K562 (cell line): ENCODE measurements around the gene ABCC1. TPM values are rescaled to one million over a fixed set of nuclear protein-coding genes. Genes with fewer than 3 reads are reported as not detected.

Experiments used
- BRF1 ChIP-seq: IDR thresholded peaks from 3 replicates; pipeline ENCODE4 v1.6.1; 2011; ENCODE audit warnings: borderline replicate concordance, mild to moderate bottlenecking; ENCODE audit not compliant: insufficient read length; ENCODE audit errors: extremely low read depth
- CBX5 ChIP-seq: IDR thresholded peaks from 2 replicates; pipeline ENCODE4 v1.6.1; 2014; ENCODE audit warnings: low read depth, borderline replicate concordance
- ETS1 ChIP-seq: conservative IDR thresholded peaks from 2 replicates; pipeline ENCODE4 v1.6.1; 2011; ENCODE audit warnings: low read depth, mild to moderate bottlenecking, low read length; ENCODE audit not compliant: control insufficient read depth
- MEIS2 ChIP-seq: fragments of 450-650 bp; IDR thresholded peaks from 2 replicates; pipeline ENCODE4 v1.6.1; 2014; ENCODE audit warnings: mild to moderate bottlenecking; ENCODE audit not compliant: partially characterized antibody
- MITF ChIP-seq: IDR thresholded peaks from 2 replicates; pipeline ENCODE4 v1.6.1; 2014; ENCODE audit warnings: antibody characterized with exemption
- MLX ChIP-seq, 2 experiments: fragments of 450-650 bp in 1 of 2; sonication (generic) in 1 of 2; formaldehyde crosslinking; conservative IDR thresholded peaks; 2 replicates each; pipeline versions ENCODE4 v1.4.0 to v1.8.1; 2020 to 2022; ENCODE audit warnings: mild to moderate bottlenecking in 1 of 2, missing genetic modification reagents in 1 of 2
- RBM39 ChIP-seq: fragments of 200-400 bp; formaldehyde crosslinking; optimal IDR thresholded peaks from 2 replicates; pipeline ENCODE3; 2018; ENCODE audit warnings: low read depth, low read length
- REST ChIP-seq, 2 experiments: fragments of 450-650 bp; formaldehyde crosslinking in 1 of 2; IDR thresholded peaks; 2 replicates each; pipeline versions ENCODE4 v1.4.0 to v1.6.1; 2014 to 2020; ENCODE audit warnings: mild to moderate bottlenecking in 2 of 2, borderline replicate concordance in 1 of 2, low read depth in 1 of 2
- TAF1 ChIP-seq: IDR thresholded peaks from 2 replicates; pipeline ENCODE4 v1.6.1; 2011; ENCODE audit warnings: mild to moderate bottlenecking, low read length, moderate library complexity; ENCODE audit not compliant: insufficient read depth, control insufficient read depth, severe bottlenecking; ENCODE audit errors: extremely low read depth
- THAP7 ChIP-seq: fragments of 250-450 bp; sonication (Bioruptor Pico); IDR thresholded peaks from 2 replicates; pipeline ENCODE4 v1.5.0; 2021
- U2AF2 ChIP-seq: fragments of 200-400 bp; formaldehyde crosslinking; optimal IDR thresholded peaks from 2 replicates; pipeline ENCODE3; 2017; ENCODE audit warnings: low read depth, mild to moderate bottlenecking, low read length
- ZNF134 ChIP-seq: fragments of 250-450 bp; sonication (Bioruptor Pico); conservative IDR thresholded peaks from 2 replicates; pipeline ENCODE4 v1.4.0; 2020
- polyA plus RNA-seq, 8 experiments: library from polyadenylated mRNA; depleted of rRNA in 4 of 8; stranded (reverse) in 5 of 8; unstranded in 3 of 8; fragments of >200 nt; fragmentation: Nextera tagmentation in 2 of 8; fragmentation: Illumina TruSeq in 1 of 8; extraction: Ambion mirVana in 2 of 8; extraction: Trizol in 1 of 8; gene quantifications; 2 replicates each; pipeline versions ENCODE4 v1.2.1 to v1.2.3, GENCODE V29; 2011 to 2014; ENCODE audit warnings: inconsistent platforms in 1 of 8, missing spikeins in 1 of 8
- total RNA-seq, 7 experiments: library from RNA; depleted of rRNA in 6 of 7; stranded (reverse); fragments of >200 nt in 6 of 7; fragmentation: Illumina TruSeq in 2 of 7; extraction: Trizol in 2 of 7; gene quantifications; 2 replicates each; pipeline versions ENCODE4 v1.2.1 to v1.2.3, GENCODE V29; 2011 to 2021; ENCODE audit warnings: low replicate concordance in 1 of 7

The ABCC1 gene
- total and polyA plus RNA-seq, 9 of the 15 experiments (the other 6 are each of a cell fraction or from before 2014, with no cell fraction given) = 3.9 to 41.6 (median 10.0) TPM

DNA sequence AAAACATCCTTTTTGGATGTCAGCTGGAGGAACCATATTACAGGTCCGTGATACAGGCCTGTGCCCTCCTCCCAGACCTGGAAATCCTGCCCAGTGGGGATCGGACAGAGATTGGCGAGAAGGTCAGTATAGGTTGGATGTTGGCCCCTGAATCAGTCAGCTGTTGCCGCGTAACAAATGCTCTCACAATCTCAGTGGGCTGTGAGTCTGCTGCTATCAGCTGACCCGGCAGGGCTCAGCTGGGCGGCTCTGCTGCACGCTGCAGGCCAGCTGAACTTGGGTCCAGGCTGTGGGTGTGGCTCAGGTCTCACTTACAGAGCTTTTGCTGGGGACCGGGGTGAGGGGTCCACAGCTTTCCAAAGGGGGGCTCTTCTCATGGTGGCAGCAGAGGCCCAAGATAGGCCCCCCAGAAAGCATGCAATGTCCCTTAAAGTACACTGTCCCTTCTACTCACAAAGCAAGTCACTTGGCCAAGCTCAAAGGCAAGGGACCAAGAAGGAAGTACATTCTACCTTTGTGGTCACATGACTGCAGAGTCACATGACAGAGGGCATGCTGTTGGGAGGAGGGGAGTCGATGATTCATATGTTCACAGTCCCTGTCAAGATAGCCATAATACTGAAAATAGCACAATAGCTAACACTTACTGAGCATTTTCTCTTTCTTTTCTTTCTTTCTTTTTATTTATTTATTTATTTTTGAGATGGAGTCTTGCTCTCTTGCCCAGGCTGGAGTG is 134.2 kb downstream of the ABCC1 start (continued):
- TF ChIP-seq REST (IDR thresholded peaks at IDR 0.05; ENCODE audit: borderline replicate concordance) (peak; percentile 53; the same call in 1 of the 2 replicates), REST (CRISPR knock-in tag; IDR thresholded peaks at IDR 0.05; ENCODE audit: low read depth) (no peak), BRF1 (no peak), MLX (CRISPR knock-in tag; conservative IDR thresholded peaks at IDR 0.05) (no peak), MITF (peak; percentile 17; the same call in 1 of the 2 replicates), THAP7 (CRISPR knock-in tag) (no peak), RBM39 (no peak), ETS1 (no peak), CBX5 (no peak), U2AF2 (no peak), TAF1 (no peak), MEIS2 (peak; percentile 71), ZNF134 (CRISPR knock-in tag) (no peak)
